ENCODE measurements around the gene PTGFRN. TPM values are rescaled to one million over a fixed set of nuclear protein-coding genes. Genes with fewer than 3 reads are reported as not detected.

PTGFRN gene
- total RNA-seq, 2 donors from 2014 or later = 37.1 to 70.7 TPM

DNA sequence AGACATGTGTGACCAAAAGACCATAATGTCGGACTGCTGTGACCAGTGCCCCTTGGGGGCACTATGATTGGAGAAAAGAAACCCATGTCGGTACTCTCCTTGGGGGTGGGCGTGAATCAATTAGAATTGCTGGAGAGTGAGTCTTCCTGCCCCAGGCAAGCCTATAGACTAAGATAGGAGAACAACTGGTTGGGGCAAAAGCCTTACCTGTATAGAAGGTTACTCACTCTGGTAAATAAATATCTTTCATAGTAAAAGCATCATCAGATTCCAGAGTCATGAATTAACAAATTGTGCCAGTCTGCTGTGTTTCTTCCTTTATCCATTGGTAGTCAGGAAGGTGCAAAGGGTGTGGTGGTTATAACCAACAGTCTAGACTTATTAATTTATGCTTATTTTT is 2.9 kb upstream of the PTGFRN start:
- no peaks in the 10 kb centered on the region for H3K27me3 ChIP-seq (replicated peaks; ENCODE audit: insufficient read depth)
- H3K4me3 ChIP-seq = no peak overlapping the region
- H3K27ac ChIP-seq = no peak overlapping the region
- H3K9me3 ChIP-seq = no peaks in the 10 kb centered on the region
- no peaks in the 10 kb centered on the region for H3K4me1 ChIP-seq (replicated peaks)
- WGBS = 88% methylated on average over 3 of the region's 3 CpGs
- DNase-seq (ENCODE audit: low spot score) = no peak
- TF ChIP-seq POLR2A (IDR thresholded peaks at IDR 0.05) (no peak), POLR2AphosphoS5 (IDR thresholded peaks at IDR 0.05) (no peak)
- TF ChIP-seq, protein P1, sequence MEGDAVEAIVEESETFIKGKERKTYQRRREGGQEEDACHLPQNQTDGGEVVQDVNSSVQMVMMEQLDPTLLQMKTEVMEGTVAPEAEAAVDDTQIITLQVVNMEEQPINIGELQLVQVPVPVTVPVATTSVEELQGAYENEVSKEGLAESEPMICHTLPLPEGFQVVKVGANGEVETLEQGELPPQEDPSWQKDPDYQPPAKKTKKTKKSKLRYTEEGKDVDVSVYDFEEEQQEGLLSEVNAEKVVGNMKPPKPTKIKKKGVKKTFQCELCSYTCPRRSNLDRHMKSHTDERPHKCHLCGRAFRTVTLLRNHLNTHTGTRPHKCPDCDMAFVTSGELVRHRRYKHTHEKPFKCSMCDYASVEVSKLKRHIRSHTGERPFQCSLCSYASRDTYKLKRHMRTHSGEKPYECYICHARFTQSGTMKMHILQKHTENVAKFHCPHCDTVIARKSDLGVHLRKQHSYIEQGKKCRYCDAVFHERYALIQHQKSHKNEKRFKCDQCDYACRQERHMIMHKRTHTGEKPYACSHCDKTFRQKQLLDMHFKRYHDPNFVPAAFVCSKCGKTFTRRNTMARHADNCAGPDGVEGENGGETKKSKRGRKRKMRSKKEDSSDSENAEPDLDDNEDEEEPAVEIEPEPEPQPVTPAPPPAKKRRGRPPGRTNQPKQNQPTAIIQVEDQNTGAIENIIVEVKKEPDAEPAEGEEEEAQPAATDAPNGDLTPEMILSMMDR (IDR thresholded peaks at IDR 0.05) = no peak
- no peaks in the 10 kb centered on the region for H3K36me3 ChIP-seq
- intact Hi-C loops (cut with DNase I) = loop anchor here (5.0 kb wide), 1 partner anchor 50 kb away; no protein-coding TSS in a partner anchor

DNA sequence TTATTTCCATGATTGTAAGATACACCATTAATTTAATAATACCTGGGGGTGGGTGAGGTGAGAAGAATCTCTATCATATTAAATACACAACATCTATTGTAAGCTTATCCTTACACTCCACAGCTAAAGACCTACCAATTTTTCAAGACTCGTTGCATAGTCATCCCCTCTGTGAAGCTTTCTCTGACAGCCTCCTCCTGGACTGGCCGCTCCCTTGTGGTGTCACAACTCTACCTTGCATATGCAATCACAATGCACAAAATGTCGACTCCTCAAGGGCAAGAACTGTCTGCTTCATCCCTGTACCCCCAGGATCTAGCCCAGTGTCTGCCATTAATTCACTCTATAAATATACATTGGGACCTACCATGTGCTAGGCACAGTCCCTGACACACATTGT is 2.4 kb upstream of the PTGFRN start:
- no peaks in the 10 kb centered on the region for H3K9me3 ChIP-seq
- no peaks in the 10 kb centered on the region for H3K4me1 ChIP-seq (replicated peaks)
- DNase-seq (ENCODE audit: low spot score) = no peak
- H3K4me3 ChIP-seq = no peak overlapping the region
- no peaks in the 10 kb centered on the region for H3K36me3 ChIP-seq
- H3K27me3 ChIP-seq (replicated peaks; ENCODE audit: insufficient read depth) = no peaks in the 10 kb centered on the region
- 97% methylated on average over 3 of the region's 3 CpGs for WGBS
- TF ChIP-seq, protein P1 (IDR thresholded peaks at IDR 0.05) = no peak
- TF ChIP-seq POLR2A (IDR thresholded peaks at IDR 0.05) (no peak), POLR2AphosphoS5 (IDR thresholded peaks at IDR 0.05) (no peak)
- no peak overlapping the region for H3K27ac ChIP-seq
- intact Hi-C loops (cut with DNase I) = loop anchor here (5.0 kb wide), 1 partner anchor 50 kb away; no protein-coding TSS in a partner anchor

DNA sequence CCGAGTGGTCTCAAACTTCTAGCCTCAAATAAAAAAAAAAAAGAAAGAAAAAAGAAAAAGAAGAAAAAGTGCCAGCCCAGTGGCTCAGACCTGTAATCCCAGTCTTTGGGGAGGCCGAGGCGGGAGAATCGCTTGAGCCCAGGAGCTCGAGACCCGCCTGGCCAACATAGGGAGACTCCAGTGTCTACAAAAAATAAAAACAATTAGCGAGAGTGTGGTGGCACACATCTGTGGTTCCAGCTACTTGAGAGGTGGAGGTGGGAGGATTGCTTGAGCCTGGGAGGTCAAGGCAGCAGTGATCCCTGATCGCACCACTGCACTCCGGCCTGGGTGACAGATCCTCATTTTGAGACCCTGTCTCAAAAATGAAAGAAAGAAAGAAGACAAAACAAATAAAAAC is 1.4 kb upstream of the PTGFRN start:
- TF ChIP-seq POLR2A (IDR thresholded peaks at IDR 0.05) (no peak), POLR2AphosphoS5 (IDR thresholded peaks at IDR 0.05) (no peak)
- TF ChIP-seq, protein P1 (IDR thresholded peaks at IDR 0.05) = no peak
- no peaks in the 10 kb centered on the region for H3K27me3 ChIP-seq (replicated peaks; ENCODE audit: insufficient read depth)
- no peaks in the 10 kb centered on the region for H3K9me3 ChIP-seq
- no peak overlapping the region for H3K4me3 ChIP-seq
- no peak overlapping the region for H3K27ac ChIP-seq
- over 99% methylated on average over 9 of the region's 9 CpGs for WGBS
- no peak for DNase-seq (ENCODE audit: low spot score)
- no peaks in the 10 kb centered on the region for H3K36me3 ChIP-seq
- H3K4me1 ChIP-seq (replicated peaks) = no peaks in the 10 kb centered on the region
- intact Hi-C loops (cut with DNase I) = loop anchor here (2.0 to 5.0 kb wide), 2 partner anchors 29 to 51 kb away; no protein-coding TSS in a partner anchor

DNA sequence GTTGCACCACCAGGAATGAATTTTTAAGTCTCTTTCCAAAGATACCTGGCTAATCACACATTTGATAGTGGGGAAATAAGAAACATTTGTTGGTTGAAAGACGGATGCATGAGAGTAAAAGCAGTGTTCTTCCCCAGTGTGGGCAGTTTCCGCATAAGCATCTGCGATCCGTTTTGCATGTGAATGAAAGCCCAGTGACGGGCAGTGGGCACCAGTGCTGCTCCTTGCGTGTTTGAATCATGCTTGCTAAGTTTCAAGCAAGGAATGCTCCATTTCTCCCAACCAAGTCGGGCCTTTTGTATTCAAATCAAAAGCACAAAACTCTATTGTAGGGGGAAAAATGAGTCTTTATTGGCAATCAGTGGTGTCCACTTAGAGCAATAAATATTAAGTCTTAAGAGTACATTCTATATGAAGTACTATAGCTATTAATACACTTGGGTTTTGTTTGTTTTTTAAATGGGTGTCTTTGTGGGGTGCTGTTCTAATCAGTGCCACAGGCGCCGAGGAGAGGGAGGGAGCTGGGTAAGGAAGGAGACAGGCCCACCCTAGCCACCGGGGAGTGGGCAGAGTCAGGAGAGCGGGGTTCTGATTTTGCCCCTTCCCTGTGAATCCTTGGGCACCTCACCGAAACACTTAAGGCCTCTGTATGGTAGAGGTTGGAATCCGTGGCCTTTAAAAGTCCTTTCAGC is 750 bp upstream of the PTGFRN start:
- TF ChIP-seq, protein P1 (IDR thresholded peaks at IDR 0.05) = no peak
- TF ChIP-seq POLR2AphosphoS5 (IDR thresholded peaks at IDR 0.05) = no peak
- no peak for TF ChIP-seq POLR2A (IDR thresholded peaks at IDR 0.05)
- H3K27me3 ChIP-seq (replicated peaks; ENCODE audit: insufficient read depth) = no peaks in the 10 kb centered on the region
- peak overlapping the region; percentile 70 to 73 for H3K4me3 ChIP-seq
- DNase-seq (ENCODE audit: low spot score) = no peak
- peak overlapping the region; percentile 85 to 87 for H3K27ac ChIP-seq
- no peaks in the 10 kb centered on the region for H3K36me3 ChIP-seq
- no peaks in the 10 kb centered on the region for H3K4me1 ChIP-seq (replicated peaks)
- intact Hi-C loops (cut with DNase I) = loop anchor here (2.0 to 5.0 kb wide), 2 partner anchors 30 to 52 kb away; no protein-coding TSS in a partner anchor
- H3K9me3 ChIP-seq = no peaks in the 10 kb centered on the region
- 82% methylated on average over 13 of the region's 13 CpGs for WGBS
